Measurements from ENCODE around the gene VWA5B1.

DNA sequence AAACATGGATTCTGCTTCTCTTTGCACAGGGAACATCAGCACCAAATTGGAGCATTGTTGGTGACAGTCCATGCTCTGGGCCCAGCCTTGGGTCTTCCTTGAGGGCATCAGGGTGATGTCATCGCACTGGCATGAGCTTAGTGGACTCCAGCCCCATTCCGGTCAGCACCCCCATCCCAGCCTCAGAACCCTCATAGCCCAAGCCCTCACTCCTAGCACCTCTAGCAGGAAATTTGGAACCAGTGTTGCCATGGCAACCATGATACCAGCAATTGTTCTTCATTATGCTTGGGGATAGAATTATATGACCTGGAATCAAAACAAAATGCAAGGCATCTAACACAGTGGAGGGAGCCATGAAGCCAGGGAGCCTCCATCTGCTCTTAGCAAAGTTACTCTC lies 83.1 kb downstream of the VWA5B1 start:
- TF ChIP-seq, protein P1, sequence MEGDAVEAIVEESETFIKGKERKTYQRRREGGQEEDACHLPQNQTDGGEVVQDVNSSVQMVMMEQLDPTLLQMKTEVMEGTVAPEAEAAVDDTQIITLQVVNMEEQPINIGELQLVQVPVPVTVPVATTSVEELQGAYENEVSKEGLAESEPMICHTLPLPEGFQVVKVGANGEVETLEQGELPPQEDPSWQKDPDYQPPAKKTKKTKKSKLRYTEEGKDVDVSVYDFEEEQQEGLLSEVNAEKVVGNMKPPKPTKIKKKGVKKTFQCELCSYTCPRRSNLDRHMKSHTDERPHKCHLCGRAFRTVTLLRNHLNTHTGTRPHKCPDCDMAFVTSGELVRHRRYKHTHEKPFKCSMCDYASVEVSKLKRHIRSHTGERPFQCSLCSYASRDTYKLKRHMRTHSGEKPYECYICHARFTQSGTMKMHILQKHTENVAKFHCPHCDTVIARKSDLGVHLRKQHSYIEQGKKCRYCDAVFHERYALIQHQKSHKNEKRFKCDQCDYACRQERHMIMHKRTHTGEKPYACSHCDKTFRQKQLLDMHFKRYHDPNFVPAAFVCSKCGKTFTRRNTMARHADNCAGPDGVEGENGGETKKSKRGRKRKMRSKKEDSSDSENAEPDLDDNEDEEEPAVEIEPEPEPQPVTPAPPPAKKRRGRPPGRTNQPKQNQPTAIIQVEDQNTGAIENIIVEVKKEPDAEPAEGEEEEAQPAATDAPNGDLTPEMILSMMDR (IDR thresholded peaks at IDR 0.05): no peak
- no peak for TF ChIP-seq POLR2A (IDR thresholded peaks at IDR 0.05)
- TF ChIP-seq POLR2AphosphoS5 (IDR thresholded peaks at IDR 0.05): no peak

Data from stomach (tissue), 4 donors.